Endodermal cell (in vitro differentiated cells): ENCODE results near the gene ZC3H6. TPM values are rescaled to one million over a fixed set of nuclear protein-coding genes. Genes with fewer than 3 reads are reported as not detected.

Source experiments
- DNase-seq: peaks from one replicate; pipeline ENCODE4 v3.0.0-alpha.2; 2017
- H3K27ac ChIP-seq: 2 replicates; pipeline ENCODE4 v1.5.1; 2013; ENCODE audit warnings: mild to moderate bottlenecking, low read depth, low read length, moderate library complexity
- H3K27me3 ChIP-seq: 2 replicates; pipeline ENCODE4 v1.6.1; 2013; ENCODE audit warnings: mild to moderate bottlenecking, low read length, moderate library complexity; ENCODE audit not compliant: insufficient read depth, control insufficient read depth, poor library complexity, severe bottlenecking
- H3K36me3 ChIP-seq: 2 replicates; pipeline ENCODE4 v1.7.0; 2013; ENCODE audit warnings: mild to moderate bottlenecking, low read length, moderate library complexity; ENCODE audit not compliant: control insufficient read depth, insufficient read depth
- H3K4me1 ChIP-seq: one replicate; pipeline ENCODE4 v1.7.0; 2013; ENCODE audit warnings: low read length; ENCODE audit not compliant: control insufficient read depth, insufficient read depth
- H3K4me3 ChIP-seq: 2 replicates; pipeline ENCODE4 v1.5.1; 2013; ENCODE audit warnings: mild to moderate bottlenecking, low read length, moderate library complexity
- H3K9ac ChIP-seq: 2 replicates; pipeline ENCODE4 v1.6.1; 2013; ENCODE audit warnings: mild to moderate bottlenecking, low read length, moderate library complexity; ENCODE audit not compliant: poor library complexity, severe bottlenecking; ENCODE audit errors: extremely low read depth
- H3K9me3 ChIP-seq: 2 replicates; pipeline ENCODE4 v1.6.1; 2013; ENCODE audit warnings: mild to moderate bottlenecking, low read length, moderate library complexity; ENCODE audit not compliant: control insufficient read depth
- H3K27ac Mint-ChIP-seq: 2 replicates; pipeline ENCODE4 v1.8.0; 2020; ENCODE audit warnings: mixed read lengths
- H3K27me3 Mint-ChIP-seq: 2 replicates; pipeline ENCODE4 v1.8.0; 2021; ENCODE audit warnings: mild to moderate bottlenecking, mixed read lengths; ENCODE audit not compliant: insufficient read depth
- H3K36me3 Mint-ChIP-seq: 2 replicates; pipeline ENCODE4 v1.8.0; 2020; ENCODE audit warnings: low read depth, mixed read lengths
- H3K4me1 Mint-ChIP-seq: 2 replicates; pipeline ENCODE4 v1.8.0; 2020; ENCODE audit warnings: mixed read lengths
- H3K4me3 Mint-ChIP-seq: 2 replicates; pipeline ENCODE4 v1.8.0; 2020; ENCODE audit warnings: mild to moderate bottlenecking, moderate library complexity, mixed read lengths
- H3K9me3 Mint-ChIP-seq: 2 replicates; pipeline ENCODE4 v1.8.0; 2020; ENCODE audit warnings: mild to moderate bottlenecking, mixed read lengths
- WGBS, 2 experiments: methylation state at CpG; one replicate each; pipeline versions ENCODE4 v1.1.5 to v1.1.7; 2013; ENCODE audit warnings: missing lambda C conversion rate in 2 of 2, mixed read lengths in 1 of 2; ENCODE audit not compliant: insufficient coverage in 1 of 2, insufficient read length in 1 of 2; 5-methylcytosine and 5-hydroxymethylcytosine counted together
- total RNA-seq, 2 donors: library from RNA; stranded (reverse); fragmentation: NEBNext Ultra II Directional in 1 of 2; extraction: Animal tissue kit (Norgen Biotek cat#: 25700) in 1 of 2; gene quantifications; 2 replicates in 1 of 2; 3 replicates in 1 of 2; pipeline ENCODE4 v1.2.1, GENCODE V29; 2021
- TF ChIP-seq, protein P1 (sequence below): fragments of 200-600 bp; sonication (generic); conservative IDR thresholded peaks from 2 replicates; pipeline ENCODE4 v1.5.0; 2021; ENCODE audit warnings: antibody characterized with exemption, mild to moderate bottlenecking

The ZC3H6 gene
- total RNA-seq, 2 donors from 2014 or later, result 8.0 to 21.5 TPM

DNA sequence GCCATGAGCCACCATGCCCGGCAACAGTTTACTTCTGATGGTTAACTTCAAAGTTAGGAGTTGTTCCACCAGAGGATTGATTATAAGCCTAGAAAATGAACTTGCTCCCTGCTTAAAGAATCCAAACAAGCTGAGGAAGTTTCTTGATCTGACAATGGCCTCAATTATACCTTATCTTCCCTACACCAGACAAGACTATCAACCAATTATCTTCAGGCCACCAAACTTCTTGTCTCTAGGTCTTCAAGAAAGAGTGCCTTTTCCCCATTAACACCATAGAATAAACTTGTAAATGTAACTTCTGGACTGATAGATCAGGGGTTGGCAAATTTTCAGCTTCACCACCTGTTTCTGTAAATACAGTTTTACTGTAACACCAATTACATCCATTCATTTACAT lies 35.5 kb upstream of the ZC3H6 start:
- no peaks in the 10 kb centered on the region for H3K27me3 ChIP-seq
- Mint-ChIP-seq H3K27me3 (no peaks in the 10 kb centered on the region), H3K9me3 (no peaks in the 10 kb centered on the region), H3K27ac (no peak overlapping the region), H3K36me3 (peaks cover 7% of the 10 kb centered on the region), H3K4me1 (peaks cover 12% of the 10 kb centered on the region), H3K4me3 (no peak overlapping the region)
- no peak overlapping the region for H3K9ac ChIP-seq
- no peak overlapping the region for H3K27ac ChIP-seq
- TF ChIP-seq, protein P1, sequence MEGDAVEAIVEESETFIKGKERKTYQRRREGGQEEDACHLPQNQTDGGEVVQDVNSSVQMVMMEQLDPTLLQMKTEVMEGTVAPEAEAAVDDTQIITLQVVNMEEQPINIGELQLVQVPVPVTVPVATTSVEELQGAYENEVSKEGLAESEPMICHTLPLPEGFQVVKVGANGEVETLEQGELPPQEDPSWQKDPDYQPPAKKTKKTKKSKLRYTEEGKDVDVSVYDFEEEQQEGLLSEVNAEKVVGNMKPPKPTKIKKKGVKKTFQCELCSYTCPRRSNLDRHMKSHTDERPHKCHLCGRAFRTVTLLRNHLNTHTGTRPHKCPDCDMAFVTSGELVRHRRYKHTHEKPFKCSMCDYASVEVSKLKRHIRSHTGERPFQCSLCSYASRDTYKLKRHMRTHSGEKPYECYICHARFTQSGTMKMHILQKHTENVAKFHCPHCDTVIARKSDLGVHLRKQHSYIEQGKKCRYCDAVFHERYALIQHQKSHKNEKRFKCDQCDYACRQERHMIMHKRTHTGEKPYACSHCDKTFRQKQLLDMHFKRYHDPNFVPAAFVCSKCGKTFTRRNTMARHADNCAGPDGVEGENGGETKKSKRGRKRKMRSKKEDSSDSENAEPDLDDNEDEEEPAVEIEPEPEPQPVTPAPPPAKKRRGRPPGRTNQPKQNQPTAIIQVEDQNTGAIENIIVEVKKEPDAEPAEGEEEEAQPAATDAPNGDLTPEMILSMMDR, result no peak
- H3K4me1 ChIP-seq, result peaks cover 5% of the 10 kb centered on the region
- DNase-seq, result no peak
- 78 to 100% methylated on average over 1 of the region's 1 CpG for WGBS, 2 experiments
- no peaks in the 10 kb centered on the region for H3K9me3 ChIP-seq
- peaks cover 18% of the 10 kb centered on the region for H3K36me3 ChIP-seq
- H3K4me3 ChIP-seq, result no peak overlapping the region

DNA sequence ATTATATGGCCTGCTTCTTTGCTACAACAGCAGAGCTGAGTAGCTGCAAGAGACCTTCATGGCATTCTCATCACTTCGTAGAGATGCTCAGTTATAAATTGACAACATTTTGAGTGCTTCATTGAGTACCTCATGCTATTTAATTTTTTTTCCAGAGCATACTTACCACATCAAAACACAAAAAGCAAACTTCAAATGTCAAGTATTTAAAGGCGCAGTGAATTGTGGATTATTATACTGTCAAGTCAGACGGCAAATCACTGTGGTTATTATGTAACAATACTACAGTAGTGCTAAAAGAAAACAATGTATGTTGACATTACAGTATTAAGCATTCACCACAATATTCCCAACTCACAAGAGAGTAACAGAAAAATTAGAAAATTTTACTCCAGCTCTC lies 33.0 kb upstream of the ZC3H6 start:
- Histone ChIP-seq H3K9ac (no peak overlapping the region), H3K27me3 (no peaks in the 10 kb centered on the region), H3K36me3 (peaks cover 31% of the 10 kb centered on the region), H3K4me3 (no peak overlapping the region), H3K9me3 (peaks cover 14% of the 10 kb centered on the region), H3K4me1 (peaks cover 5% of the 10 kb centered on the region), H3K27ac (no peak overlapping the region)
- WGBS, 2 experiments, result 100% methylated on average over 1 to 3 of the region's 3 CpGs
- Mint-ChIP-seq H3K4me3 (no peak overlapping the region), H3K27me3 (no peaks in the 10 kb centered on the region), H3K36me3 (peaks cover 24% of the 10 kb centered on the region), H3K9me3 (no peaks in the 10 kb centered on the region), H3K4me1 (peaks cover 12% of the 10 kb centered on the region), H3K27ac (no peak overlapping the region)
- no peak for DNase-seq
- TF ChIP-seq, protein P1, result no peak

DNA sequence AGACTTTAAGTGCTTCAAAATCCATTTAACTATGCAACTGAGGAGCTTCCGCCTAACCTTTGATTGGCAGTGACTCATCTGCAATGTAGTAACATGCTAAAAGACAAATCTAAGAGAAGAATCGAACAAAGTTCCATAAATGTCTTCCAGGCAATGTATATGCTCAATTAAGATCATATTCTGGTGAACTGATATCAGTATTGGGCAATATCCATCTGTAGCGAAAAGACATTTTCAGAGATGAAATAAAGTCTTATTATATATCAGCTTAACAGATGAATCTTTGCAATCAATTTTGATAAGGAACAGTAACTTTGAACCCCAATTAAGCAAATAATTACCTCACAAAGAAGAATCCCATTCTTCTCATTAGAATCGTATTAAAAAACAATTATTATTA lies 32.2 kb upstream of the ZC3H6 start:
- H3K27me3 ChIP-seq, result no peaks in the 10 kb centered on the region
- no peak overlapping the region for H3K9ac ChIP-seq
- H3K36me3 ChIP-seq, result peaks cover 38% of the 10 kb centered on the region
- TF ChIP-seq, protein P1, result no peak
- Mint-ChIP-seq H3K4me1 (peaks cover 11% of the 10 kb centered on the region), H3K9me3 (no peaks in the 10 kb centered on the region), H3K36me3 (peaks cover 31% of the 10 kb centered on the region), H3K4me3 (no peak overlapping the region), H3K27me3 (no peaks in the 10 kb centered on the region), H3K27ac (no peak overlapping the region)
- no peak for DNase-seq
- H3K4me1 ChIP-seq, result peaks cover 5% of the 10 kb centered on the region
- H3K27ac ChIP-seq, result no peak overlapping the region
- WGBS, 2 experiments, result 94 to 100% methylated on average over 2 to 3 of the region's 4 CpGs
- no peak overlapping the region for H3K4me3 ChIP-seq
- peaks cover 14% of the 10 kb centered on the region for H3K9me3 ChIP-seq
